GM08714 (cell line): ENCODE results near the gene PRKAG2.

Source experiments
- H3K4me3 ChIP-seq: fragments of 200-500 bp; sonication (Bioruptor generic); 2 replicates; pipeline ENCODE4 v1.5.1; 2014; ENCODE audit warnings: mild to moderate bottlenecking, low read length, inconsistent platforms
- ZNF274 ChIP-seq: IDR thresholded peaks from 2 replicates; pipeline ENCODE4 v1.6.1; 2012; ENCODE audit warnings: mild to moderate bottlenecking, low read depth, low read length

PRKAG2 gene

GRCh38 chr7:151779678-151780077, 97.2 kb downstream of the PRKAG2 start:
- no peak overlapping the region for H3K4me3 ChIP-seq
- TF ChIP-seq ZNF274 = no peak

GRCh38 chr7:151779255-151779654, 97.7 kb downstream of the PRKAG2 start:
- no peak overlapping the region for H3K4me3 ChIP-seq
- no peak for TF ChIP-seq ZNF274

GRCh38 chr7:151777908-151778670, 98.8 kb downstream of the PRKAG2 start:
- H3K4me3 ChIP-seq = no peak overlapping the region
- TF ChIP-seq ZNF274 = no peak

GRCh38 chr7:151777495-151777880, 99.4 kb downstream of the PRKAG2 start:
- H3K4me3 ChIP-seq = no peak overlapping the region
- TF ChIP-seq ZNF274 = no peak

- no peak overlapping the region for H3K4me3 ChIP-seq
- TF ChIP-seq ZNF274 = no peak
These were observed 99.9 kb downstream of the PRKAG2 start for GRCh38 chr7:151776876-151777494.

GRCh38 chr7:151776446-151776845, 100.5 kb downstream of the PRKAG2 start:
- no peak overlapping the region for H3K4me3 ChIP-seq
- TF ChIP-seq ZNF274 = no peak

GRCh38 chr7:151775547-151776443, 101.1 kb downstream of the PRKAG2 start:
- no peak overlapping the region for H3K4me3 ChIP-seq
- no peak for TF ChIP-seq ZNF274

GRCh38 chr7:151774951-151775350, 102.0 kb downstream of the PRKAG2 start:
- H3K4me3 ChIP-seq = no peak overlapping the region
- TF ChIP-seq ZNF274 = no peak

GRCh38 chr7:151773797-151774196, 103.1 kb downstream of the PRKAG2 start:
- TF ChIP-seq ZNF274 = no peak
- H3K4me3 ChIP-seq = no peak overlapping the region

GRCh38 chr7:151770232-151770631, 106.7 kb downstream of the PRKAG2 start:
- TF ChIP-seq ZNF274 = no peak
- H3K4me3 ChIP-seq = no peak overlapping the region

GRCh38 chr7:151769188-151769821, 107.6 kb downstream of the PRKAG2 start:
- H3K4me3 ChIP-seq = no peak overlapping the region; the same call in 1 of the 2 replicates
- no peak for TF ChIP-seq ZNF274

- H3K4me3 ChIP-seq = no peak overlapping the region
- no peak for TF ChIP-seq ZNF274
These were observed 108.1 kb downstream of the PRKAG2 start for GRCh38 chr7:151768805-151769187.

- H3K4me3 ChIP-seq = no peak overlapping the region
- no peak for TF ChIP-seq ZNF274
These were observed 109.4 kb downstream of the PRKAG2 start for GRCh38 chr7:151767557-151767956.

- TF ChIP-seq ZNF274 = no peak
- H3K4me3 ChIP-seq = no peak overlapping the region
These were observed 112.6 kb downstream of the PRKAG2 start for GRCh38 chr7:151764056-151764920.
